Keratinocyte (primary cell): Measurements from ENCODE around the gene HS3ST1.

Experiments
- EZH2 ChIP-seq: IDR thresholded peaks from one replicate; pipeline ENCODE4 v1.6.1; 2012; ENCODE audit warnings: inconsistent platforms, mild to moderate bottlenecking, low read length, moderate library complexity
- TF ChIP-seq, protein P1 (sequence below), 3 experiments: IDR thresholded peaks in 1 of 3; conservative IDR thresholded peaks in 1 of 3; optimal IDR thresholded peaks in 1 of 3; 2 replicates in 2 of 3; 3 replicates in 1 of 3; pipeline versions ENCODE3 to v1.5.1; 2011; ENCODE audit warnings: low read length in 3 of 3, mild to moderate bottlenecking in 3 of 3, moderate library complexity in 2 of 3, control low read depth in 1 of 3, inconsistent platforms in 1 of 3; ENCODE audit not compliant: insufficient read depth in 2 of 3; ENCODE audit errors: extremely low read depth in 1 of 3

GRCh38 chr4:11412211-11412610 is 16.5 kb downstream of the HS3ST1 start:
- TF ChIP-seq EZH2 = no peak
- TF ChIP-seq, protein P1, sequence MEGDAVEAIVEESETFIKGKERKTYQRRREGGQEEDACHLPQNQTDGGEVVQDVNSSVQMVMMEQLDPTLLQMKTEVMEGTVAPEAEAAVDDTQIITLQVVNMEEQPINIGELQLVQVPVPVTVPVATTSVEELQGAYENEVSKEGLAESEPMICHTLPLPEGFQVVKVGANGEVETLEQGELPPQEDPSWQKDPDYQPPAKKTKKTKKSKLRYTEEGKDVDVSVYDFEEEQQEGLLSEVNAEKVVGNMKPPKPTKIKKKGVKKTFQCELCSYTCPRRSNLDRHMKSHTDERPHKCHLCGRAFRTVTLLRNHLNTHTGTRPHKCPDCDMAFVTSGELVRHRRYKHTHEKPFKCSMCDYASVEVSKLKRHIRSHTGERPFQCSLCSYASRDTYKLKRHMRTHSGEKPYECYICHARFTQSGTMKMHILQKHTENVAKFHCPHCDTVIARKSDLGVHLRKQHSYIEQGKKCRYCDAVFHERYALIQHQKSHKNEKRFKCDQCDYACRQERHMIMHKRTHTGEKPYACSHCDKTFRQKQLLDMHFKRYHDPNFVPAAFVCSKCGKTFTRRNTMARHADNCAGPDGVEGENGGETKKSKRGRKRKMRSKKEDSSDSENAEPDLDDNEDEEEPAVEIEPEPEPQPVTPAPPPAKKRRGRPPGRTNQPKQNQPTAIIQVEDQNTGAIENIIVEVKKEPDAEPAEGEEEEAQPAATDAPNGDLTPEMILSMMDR (optimal IDR thresholded peaks at IDR 0.05 in 1 of 3, IDR thresholded peaks at IDR 0.05 in 1 of 3, conservative IDR thresholded peaks at IDR 0.05 in 1 of 3; ENCODE audit: extremely low read depth in 1 of 3, insufficient read depth in 2 of 3, low read length in 3 of 3) = no peak
